Brain pericyte (primary cell): ENCODE results near the gene MESP2.

Experiments
- DNase-seq: peaks from one replicate; pipeline ENCODE4 v3.0.0-alpha.2; 2012; ENCODE audit warnings: low read depth, low spot score

MESP2 gene

GRCh38 chr15:89817701-89818280 lies 41.7 kb downstream of the MESP2 start:
- DNase-seq, result no peak

- DNase-seq, result no peak
Observed at GRCh38 chr15:89818287-89818686, 42.2 kb downstream of the MESP2 start.

GRCh38 chr15:89820666-89821611 lies 44.8 kb downstream of the MESP2 start:
- no peak for DNase-seq

- no peak for DNase-seq
Observed at GRCh38 chr15:89822026-89822425, 45.9 kb downstream of the MESP2 start.

DNA sequence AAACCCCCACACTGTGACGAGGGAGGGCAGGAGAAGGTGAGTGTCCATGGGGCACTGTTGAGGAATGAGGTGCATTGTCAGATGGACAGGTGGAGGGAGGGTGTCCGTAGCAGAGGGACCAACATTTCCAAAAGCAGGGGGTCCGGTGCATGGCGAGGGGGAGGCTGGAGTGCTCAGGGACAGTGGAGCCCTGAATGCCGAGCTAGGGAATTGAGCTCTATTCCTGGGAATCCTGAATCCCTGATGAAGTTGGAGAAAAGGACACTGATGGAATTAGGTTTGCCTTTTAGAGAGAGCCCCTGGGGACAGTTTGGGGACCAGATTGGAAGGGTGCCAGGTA lies 46.4 kb downstream of the MESP2 start:
- DNase-seq, result no peak

GRCh38 chr15:89822951-89823711 lies 47.0 kb downstream of the MESP2 start:
- DNase-seq, result no peak

DNA sequence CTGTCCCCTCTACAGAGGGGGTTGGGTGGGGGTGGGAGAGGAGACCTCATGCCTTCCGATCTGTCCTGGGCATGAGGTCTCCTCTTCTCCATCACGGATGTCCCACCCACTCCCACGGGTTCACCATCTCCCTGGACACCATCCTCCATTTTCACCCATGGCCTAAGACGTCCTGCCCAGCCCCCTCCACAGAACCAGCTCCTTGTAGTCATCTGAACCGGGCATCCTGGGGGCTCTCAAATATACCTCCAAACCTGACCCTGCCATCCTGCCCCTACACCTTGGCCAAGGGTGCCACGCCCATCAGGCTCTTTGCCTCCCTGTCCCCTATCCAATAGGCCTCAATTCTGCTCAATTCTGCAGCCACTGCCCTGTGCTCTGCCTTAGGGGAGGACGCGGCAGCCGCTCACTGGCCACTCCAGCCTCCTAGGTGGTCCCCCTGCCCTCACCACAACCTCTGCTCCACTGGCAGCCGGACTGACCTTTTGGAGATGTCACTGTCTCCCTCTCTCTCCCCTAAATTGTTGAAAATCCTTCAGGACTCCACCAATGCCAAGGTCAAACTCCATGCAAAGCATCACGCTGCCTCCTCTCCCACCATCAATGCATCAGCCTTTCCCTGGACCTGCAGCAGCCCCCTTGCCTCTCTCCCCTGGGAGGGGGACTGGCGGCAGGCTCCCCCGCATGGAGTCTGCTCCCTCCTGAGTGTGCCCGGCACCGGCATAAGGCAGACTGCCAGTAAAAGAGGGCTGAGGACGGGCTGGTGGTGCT lies 47.9 kb downstream of the MESP2 start:
- no peak for DNase-seq

DNA sequence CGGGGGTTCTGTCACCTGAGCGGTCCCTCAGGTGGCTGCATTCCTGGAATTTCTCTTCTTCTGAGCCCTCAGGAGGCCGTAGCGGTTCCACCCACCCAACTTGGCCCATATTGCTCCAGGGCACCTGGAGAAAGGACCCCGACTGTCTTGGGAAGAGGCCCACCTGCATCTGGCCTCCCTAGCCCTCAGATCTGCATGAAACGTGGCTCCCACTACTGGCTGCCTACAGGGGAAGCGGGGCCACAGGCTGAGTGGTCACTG lies 48.4 kb downstream of the MESP2 start:
- DNase-seq, result no peak

DNA sequence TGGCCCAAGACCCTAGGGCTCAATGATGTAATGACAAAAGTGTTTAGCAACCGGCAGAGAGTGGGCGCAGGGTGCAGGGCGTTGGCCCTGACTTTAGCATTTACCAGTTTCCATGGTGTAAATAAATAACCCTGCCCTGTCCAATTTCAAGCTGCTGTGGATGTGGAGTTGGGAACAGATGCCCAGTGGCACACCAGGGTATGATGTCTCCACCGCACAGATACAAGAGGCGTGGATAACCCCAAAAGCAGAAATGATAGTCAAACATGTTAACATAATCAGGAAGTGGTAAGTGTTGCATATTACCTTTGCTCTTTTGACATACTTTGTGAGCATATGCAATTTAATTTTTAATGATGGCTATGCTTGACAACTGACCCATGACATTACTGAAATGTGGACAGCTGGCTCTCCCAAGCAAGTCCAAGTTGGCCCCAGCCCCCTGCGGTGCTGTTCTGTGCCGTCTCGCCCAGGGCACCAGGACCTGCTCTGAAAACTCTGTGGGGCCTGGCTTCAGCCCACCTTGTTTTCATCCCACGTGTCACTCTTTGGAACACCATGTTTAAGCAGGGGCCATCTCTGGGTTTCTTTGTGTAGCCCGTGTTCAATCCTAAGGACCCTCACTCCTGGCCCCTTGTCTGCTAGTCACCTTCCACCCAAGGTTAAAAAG lies 49.3 kb downstream of the MESP2 start:
- DNase-seq, result no peak

GRCh38 chr15:89826671-89827655 lies 50.8 kb downstream of the MESP2 start:
- no peak for DNase-seq

DNA sequence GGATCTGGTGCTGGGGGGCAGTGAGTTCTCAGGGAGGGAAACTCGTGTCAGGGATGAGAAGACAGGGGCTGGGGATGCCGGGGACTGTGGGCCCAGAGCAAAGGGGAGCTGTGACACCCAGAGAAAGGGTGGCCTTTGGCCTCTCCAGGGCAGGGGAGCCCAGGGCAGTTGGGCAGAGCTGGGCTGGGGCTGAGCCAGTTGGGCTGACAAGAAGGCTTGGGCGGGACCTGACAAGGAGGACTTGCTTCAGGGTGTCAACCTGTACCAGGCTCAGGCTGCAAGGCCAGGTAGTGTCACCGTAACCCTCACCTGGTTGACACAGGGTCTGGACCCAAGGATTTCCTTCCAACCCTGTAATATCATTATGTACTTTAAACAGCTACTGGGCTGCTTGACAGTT lies 51.7 kb downstream of the MESP2 start:
- DNase-seq, result no peak
